Anterior cingulate cortex (tissue), 58 donors: ENCODE results near the gene GOLGA8T.
"Not testable (repeated sequence)": the region's sequence is repeated elsewhere in the genome, so short reads cannot be mapped to it uniquely, and the experiment has no call there.

Source experiments
- DNase-seq, 58 donors: peaks; one replicate each; lab custom pipeline; 2025; lab: John Stamatoyannopoulos, UW

GOLGA8T gene

DNA sequence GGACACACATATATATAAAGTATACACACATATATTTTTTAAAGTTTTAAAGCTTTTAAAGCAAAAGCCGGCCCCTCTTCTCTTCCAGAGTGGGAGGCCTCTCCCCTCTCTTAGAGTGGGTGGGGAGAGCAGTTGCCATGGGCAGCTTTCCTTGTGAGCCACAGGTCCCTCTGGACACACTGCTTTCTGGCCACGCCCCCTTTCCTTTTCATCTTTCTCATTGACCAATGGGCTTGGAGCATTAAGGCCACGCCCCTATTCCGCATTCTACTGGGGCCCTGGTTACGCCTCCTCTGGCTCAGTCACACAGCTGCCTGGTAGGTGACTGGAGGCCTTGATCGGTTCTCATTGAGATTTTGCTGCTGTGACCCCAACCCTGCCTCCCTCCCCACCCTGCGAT, at the start of gene GOLGA8T:
Gene GOLGA8T (plus strand): TSS at position 301 of the 400 bp plus-strand sequence. CDS start 98 bp downstream, at position 399.
- not testable (repeated sequence) for DNase-seq

- DNase-seq, result not testable (repeated sequence)
Measured at GRCh38 chr15:30097827-30098226, 37.0 kb upstream of the GOLGA8T start.

GRCh38 chr15:30102890-30103289, 32.0 kb upstream of the GOLGA8T start:
- DNase-seq, result not testable (repeated sequence)

DNA sequence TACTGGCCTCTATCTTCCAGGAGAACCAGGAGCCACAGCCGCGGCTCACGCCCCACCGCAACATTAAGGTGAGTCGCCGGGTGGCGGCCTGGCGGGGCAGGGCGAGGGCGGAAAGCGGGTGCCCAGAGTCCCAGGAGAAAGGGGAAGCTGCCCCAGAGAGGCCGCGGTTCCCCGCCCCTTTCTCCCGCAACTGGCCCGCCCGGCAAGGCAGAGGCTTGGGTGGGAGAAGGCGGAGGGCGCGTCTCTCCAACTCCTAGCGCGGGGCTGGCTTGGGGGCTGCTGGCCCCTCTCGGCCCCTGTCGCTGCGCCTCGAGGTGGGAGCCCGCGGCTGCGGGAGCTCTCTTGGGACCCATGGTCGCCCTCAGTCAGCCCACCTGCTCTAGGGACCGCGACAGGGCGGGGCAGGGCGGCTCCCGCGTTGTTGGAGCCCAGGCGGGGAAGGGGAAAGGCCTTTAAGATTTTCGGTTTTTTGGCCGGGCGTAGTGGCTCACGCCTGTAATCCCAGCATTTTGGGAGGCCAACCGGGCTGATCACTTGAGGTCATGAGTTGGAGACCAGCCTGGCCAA, 30.8 kb upstream of the GOLGA8T start:
- not testable (repeated sequence) for DNase-seq

DNA sequence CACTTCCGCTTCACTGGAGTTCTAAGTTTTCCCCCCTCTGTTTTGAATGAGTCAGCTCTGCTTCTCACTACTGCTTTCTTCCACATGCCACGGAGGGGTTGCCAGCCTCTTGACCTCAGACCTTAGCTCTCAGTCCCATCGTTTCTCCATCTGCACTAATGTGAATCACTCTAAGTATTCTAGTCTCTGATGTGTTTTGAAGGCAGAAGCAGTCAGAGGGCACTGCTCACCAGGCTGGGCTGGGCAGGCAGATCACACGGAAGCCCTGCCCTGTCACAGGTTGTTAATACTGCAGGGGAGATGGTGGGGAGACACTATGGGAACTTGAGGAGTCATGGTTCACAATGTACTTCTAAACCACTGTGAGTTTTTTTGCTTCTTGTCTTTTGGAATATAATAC, 24.3 kb upstream of the GOLGA8T start:
- DNase-seq, result not testable (repeated sequence)

- DNase-seq, result not testable (repeated sequence)
Measured at GRCh38 chr15:30130066-30130465, 4.8 kb upstream of the GOLGA8T start.

DNA sequence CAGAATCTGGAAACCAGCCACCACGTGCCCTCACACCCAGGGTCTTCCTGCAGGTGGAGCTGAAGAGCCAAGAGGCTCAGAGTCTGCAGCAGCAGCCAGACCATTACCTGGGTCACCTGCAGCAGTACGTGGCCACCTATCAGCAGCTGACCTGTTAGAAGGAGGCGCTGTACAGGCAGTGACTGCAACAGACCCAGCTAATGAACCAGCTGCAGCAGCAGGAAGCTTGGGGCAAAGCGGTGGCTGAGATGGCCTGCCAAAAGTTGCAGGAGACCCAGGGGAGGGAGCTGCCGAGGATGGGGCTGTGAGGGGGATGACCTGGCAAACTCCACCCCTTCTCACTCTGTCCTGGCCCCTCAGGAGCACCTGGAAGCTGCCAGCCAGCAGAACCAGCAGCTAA, 8.4 kb downstream of the GOLGA8T start:
- DNase-seq, result not testable (repeated sequence)

GRCh38 chr15:30149891-30150290, 15.0 kb downstream of the GOLGA8T start:
- DNase-seq, result not testable (repeated sequence)

DNA sequence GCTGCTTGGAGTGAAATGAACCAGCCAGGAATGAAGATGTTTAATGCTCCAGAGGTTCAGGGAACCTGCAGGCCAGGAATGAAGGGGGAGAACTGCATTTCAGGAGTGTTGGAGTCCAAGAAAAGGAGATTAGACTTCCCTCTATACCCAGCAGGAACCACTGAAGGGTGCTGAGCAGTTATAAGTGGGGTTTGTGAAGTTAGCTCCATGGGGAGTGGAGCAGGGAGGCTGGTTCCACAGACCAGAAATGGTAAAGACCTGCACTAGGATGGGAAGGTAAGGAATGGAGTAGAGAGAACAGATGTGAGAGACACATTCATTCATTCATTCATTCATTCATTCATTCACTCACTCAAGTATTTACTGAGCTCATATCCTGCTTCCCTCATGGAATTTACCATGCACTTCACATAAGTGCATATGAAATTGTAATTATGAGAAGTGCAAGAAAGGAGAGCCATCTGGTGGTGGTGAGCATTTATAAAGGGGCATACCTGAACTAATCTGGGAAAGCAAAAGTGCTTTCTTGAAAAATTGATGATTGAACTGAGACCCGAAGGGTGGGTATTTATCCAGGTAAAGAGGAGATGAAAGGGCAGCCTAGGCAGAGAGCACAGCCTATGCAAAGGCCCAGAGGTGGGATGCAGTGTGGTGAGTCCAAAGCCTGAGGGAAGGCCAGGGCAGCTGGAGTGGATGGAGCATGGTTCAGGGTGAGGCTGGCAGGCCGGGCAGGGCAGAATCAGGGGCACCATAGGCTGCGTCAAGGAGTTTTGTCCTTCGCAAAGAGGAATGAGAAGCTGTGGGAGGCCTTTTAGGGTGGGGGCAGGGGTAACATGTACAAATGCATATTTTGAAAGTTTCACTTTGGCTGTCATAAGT, 27.9 kb downstream of the GOLGA8T start:
- DNase-seq, result not testable (repeated sequence)

GRCh38 chr15:30163759-30164158, 28.9 kb downstream of the GOLGA8T start:
- not testable (repeated sequence) for DNase-seq

- not testable (repeated sequence) for DNase-seq
Measured at GRCh38 chr15:30164257-30164656, 29.4 kb downstream of the GOLGA8T start.

- DNase-seq, result not testable (repeated sequence)
Measured at GRCh38 chr15:30167403-30167802, 32.6 kb downstream of the GOLGA8T start.

DNA sequence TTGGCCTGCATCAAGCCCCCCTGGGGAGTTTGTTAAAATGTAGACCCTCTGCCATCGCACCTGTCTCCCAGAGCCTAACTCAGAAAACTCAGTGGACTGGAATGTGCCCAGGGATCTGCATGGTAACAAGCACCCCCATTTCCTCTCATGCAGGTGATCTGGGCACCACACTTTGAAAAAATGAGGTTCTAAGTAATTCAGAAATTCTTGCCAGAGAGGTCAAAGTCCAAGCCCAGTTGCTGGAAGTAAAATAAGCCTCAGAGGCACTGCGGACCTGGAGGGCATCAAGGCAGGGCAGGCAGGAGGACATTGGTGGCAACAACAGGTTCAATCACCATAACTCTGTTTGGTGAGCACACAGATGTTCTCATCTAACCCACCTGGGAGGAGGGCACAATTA, 33.0 kb downstream of the GOLGA8T start:
- DNase-seq, result not testable (repeated sequence)

DNA sequence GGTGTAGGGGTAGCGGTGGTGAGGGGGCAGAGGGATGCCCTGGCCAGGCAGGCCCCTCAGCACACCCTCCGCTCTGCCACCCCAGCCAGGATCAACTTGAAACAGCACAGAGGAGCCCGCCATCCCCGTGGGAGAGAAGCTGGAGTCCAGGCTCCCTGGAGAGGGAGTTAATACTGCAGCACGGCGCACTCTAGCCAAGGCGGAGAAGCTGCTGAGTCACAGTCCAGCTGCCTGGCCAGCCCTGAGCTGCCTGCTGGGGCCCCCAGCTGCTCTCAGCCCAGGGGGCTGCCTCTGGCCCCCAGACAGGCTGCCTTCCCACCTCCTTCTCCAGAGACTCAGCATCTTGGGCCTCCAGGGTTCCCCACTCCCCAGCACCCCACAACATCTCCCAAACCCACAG, 36.6 kb downstream of the GOLGA8T start:
- DNase-seq, result not testable (repeated sequence)

- DNase-seq, result not testable (repeated sequence)
Measured at GRCh38 chr15:30173041-30173608, 38.3 kb downstream of the GOLGA8T start.

DNA sequence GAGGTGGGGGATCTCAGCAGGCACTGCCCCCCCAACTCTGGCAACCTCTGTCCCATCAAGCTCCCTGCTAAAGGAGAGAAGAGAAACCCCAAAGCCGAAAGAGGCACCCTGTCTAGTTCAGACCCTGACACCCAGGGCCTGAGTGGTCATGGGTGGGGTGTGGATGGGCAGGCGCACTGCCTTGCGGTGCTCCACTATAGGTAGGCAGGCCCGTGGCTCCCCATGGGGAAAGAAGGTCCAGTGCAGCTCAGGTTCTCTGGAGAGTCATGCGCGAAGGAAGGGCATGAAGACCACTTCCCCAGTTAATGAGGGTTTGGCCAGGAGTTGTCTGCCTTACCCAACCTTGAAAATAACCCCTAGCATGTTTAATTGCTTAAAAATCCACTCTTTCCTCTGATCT, 40.4 kb downstream of the GOLGA8T start:
- DNase-seq, result not testable (repeated sequence)

- DNase-seq, result not testable (repeated sequence)
Measured at GRCh38 chr15:30176613-30177012, 41.8 kb downstream of the GOLGA8T start.

GRCh38 chr15:30179814-30180213, 45.0 kb downstream of the GOLGA8T start:
- not testable (repeated sequence) for DNase-seq

DNA sequence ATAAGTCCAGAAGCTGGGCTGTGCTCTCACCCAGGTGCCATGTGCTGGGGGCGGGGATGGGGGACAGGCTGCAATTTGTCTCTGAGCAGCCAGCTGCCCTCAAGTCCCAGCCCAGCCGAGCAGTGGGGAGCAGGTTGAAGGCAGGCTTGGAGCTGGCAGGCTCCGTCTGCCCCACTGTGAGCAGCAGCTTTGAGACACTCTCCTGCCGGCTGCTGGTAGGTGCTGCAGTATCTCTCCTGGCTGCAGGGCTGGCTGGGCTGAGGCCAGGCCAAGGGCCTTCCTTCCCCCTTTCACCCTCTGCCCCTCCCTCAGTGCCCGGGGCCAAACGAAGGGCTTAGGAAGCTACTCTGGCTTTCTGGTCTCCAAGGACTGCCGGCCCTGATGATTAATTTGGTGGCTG, 50.6 kb downstream of the GOLGA8T start:
- not testable (repeated sequence) for DNase-seq

GRCh38 chr15:30187429-30187828, 52.6 kb downstream of the GOLGA8T start:
- not testable (repeated sequence) for DNase-seq

- DNase-seq, result not testable (repeated sequence)
Measured at GRCh38 chr15:30189754-30190153, 54.9 kb downstream of the GOLGA8T start.
